HEK293T (cell line): Measurements from ENCODE around the gene G6PC3.

Experiments
- BHLHE40 ChIP-seq: fragments of 450-650 bp; IDR thresholded peaks from 2 replicates; pipeline ENCODE4 v1.6.1; 2016; ENCODE audit warnings: mild to moderate bottlenecking, moderate library complexity, borderline replicate concordance
- FOXM1 ChIP-seq: fragments of 450-650 bp; IDR thresholded peaks from 2 replicates; pipeline ENCODE4 v1.6.1; 2017; ENCODE audit warnings: mild to moderate bottlenecking, borderline replicate concordance
- PKNOX1 ChIP-seq: fragments of 450-650 bp; IDR thresholded peaks from 2 replicates; pipeline ENCODE4 v1.6.1; 2016
- SP1 ChIP-seq: fragments of 450-650 bp; IDR thresholded peaks from 2 replicates; pipeline ENCODE4 v1.6.1; 2017
- SUZ12 ChIP-seq: fragments of 450-650 bp; IDR thresholded peaks from 2 replicates; pipeline ENCODE4 v1.6.1; 2016; ENCODE audit warnings: mild to moderate bottlenecking

GRCh38 chr17:44024271-44024663, 46.3 kb upstream of the G6PC3 start:
- TF ChIP-seq PKNOX1 (no peak), BHLHE40 (no peak), SP1 (no peak), FOXM1 (no peak), SUZ12 (no peak)
